K562 (cell line): ENCODE results near the gene PAIP2. TPM values are rescaled to one million over a fixed set of nuclear protein-coding genes. Genes with fewer than 3 reads are reported as not detected.

Source experiments
- ARHGAP35 ChIP-seq: fragments of 450-650 bp; IDR thresholded peaks from 2 replicates; pipeline ENCODE4 v1.6.1; 2018; ENCODE audit not compliant: partially characterized antibody
- BRD9 ChIP-seq: fragments of 450-650 bp; IDR thresholded peaks from 2 replicates; pipeline ENCODE4 v1.6.1; 2018; ENCODE audit warnings: low read depth; ENCODE audit not compliant: partially characterized antibody
- DEAF1 ChIP-seq: fragments of 450-650 bp; formaldehyde crosslinking; IDR thresholded peaks from 2 replicates; pipeline ENCODE4 v1.4.0; 2020; ENCODE audit warnings: mild to moderate bottlenecking, moderate library complexity
- DMBX1 ChIP-seq: fragments of 250-450 bp; sonication (Bioruptor Pico); IDR thresholded peaks from 2 replicates; pipeline ENCODE4 v1.8.0; 2022; ENCODE audit warnings: inconsistent platforms, mild to moderate bottlenecking, moderate library complexity, borderline replicate concordance
- HEY1 ChIP-seq: fragments of 250-450 bp; sonication (Bioruptor Pico); IDR thresholded peaks from 2 replicates; pipeline ENCODE4 v1.5.0; 2020; ENCODE audit warnings: mild to moderate bottlenecking, moderate library complexity, borderline replicate concordance
- ILF3 ChIP-seq: fragments of 450-650 bp; IDR thresholded peaks from 2 replicates; pipeline ENCODE4 v1.6.1; 2018; ENCODE audit warnings: antibody characterized with exemption, mild to moderate bottlenecking, moderate library complexity, borderline replicate concordance
- JUNB ChIP-seq: fragments of 450-650 bp; formaldehyde crosslinking; conservative IDR thresholded peaks from 2 replicates; pipeline ENCODE4 v1.4.0; 2020; ENCODE audit warnings: mild to moderate bottlenecking
- MED1 ChIP-seq: sonication (generic); formaldehyde crosslinking; IDR thresholded peaks from 2 replicates; pipeline ENCODE4 v1.8.1; 2023; ENCODE audit warnings: missing genetic modification reagents, borderline replicate concordance
- NFYB ChIP-seq: IDR thresholded peaks from 2 replicates; pipeline ENCODE4 v1.6.1; 2011; ENCODE audit warnings: mild to moderate bottlenecking, moderate library complexity; ENCODE audit not compliant: insufficient read length; ENCODE audit errors: extremely low read depth
- PYGO2 ChIP-seq: fragments of 450-650 bp; IDR thresholded peaks from 2 replicates; pipeline ENCODE4 v1.6.1; 2016; ENCODE audit warnings: mild to moderate bottlenecking, missing genetic modification characterization, moderate library complexity, missing compliant biosample characterization
- RBFOX2 ChIP-seq: fragments of 200-400 bp; formaldehyde crosslinking; IDR thresholded peaks from 2 replicates; pipeline ENCODE4 v1.6.1; 2017; ENCODE audit warnings: low read depth, mild to moderate bottlenecking, low read length, moderate library complexity
- TCF3 ChIP-seq: sonication (generic); formaldehyde crosslinking; IDR thresholded peaks from 2 replicates; pipeline ENCODE4 v1.4.0; 2020; ENCODE audit warnings: mild to moderate bottlenecking, missing genetic modification reagents
- TSC22D4 ChIP-seq: fragments of 450-650 bp; IDR thresholded peaks from 2 replicates; pipeline ENCODE4 v1.6.1; 2016; ENCODE audit warnings: missing genetic modification characterization, missing biosample characterization, control low read depth
- ZBTB1 ChIP-seq: sonication (generic); formaldehyde crosslinking; IDR thresholded peaks from 2 replicates; pipeline ENCODE4 v1.8.1; 2023; ENCODE audit warnings: missing genetic modification reagents, low read depth, mild to moderate bottlenecking, borderline replicate concordance
- ZNF124 ChIP-seq: sonication (generic); formaldehyde crosslinking; IDR thresholded peaks from 2 replicates; pipeline ENCODE4 v1.8.1; 2022; ENCODE audit warnings: missing genetic modification reagents
- ZNF561 ChIP-seq: fragments of 450-650 bp; formaldehyde crosslinking; conservative IDR thresholded peaks from 2 replicates; pipeline ENCODE4 v1.4.0; 2020; ENCODE audit warnings: mild to moderate bottlenecking, moderate library complexity
- ZNF695 ChIP-seq: fragments of 450-650 bp; formaldehyde crosslinking; IDR thresholded peaks from 2 replicates; pipeline ENCODE4 v1.4.0; 2020; ENCODE audit warnings: mild to moderate bottlenecking, moderate library complexity
- polyA plus RNA-seq, 8 experiments: library from polyadenylated mRNA; depleted of rRNA in 4 of 8; stranded (reverse) in 5 of 8; unstranded in 3 of 8; fragments of >200 nt; fragmentation: Nextera tagmentation in 2 of 8; fragmentation: Illumina TruSeq in 1 of 8; extraction: Ambion mirVana in 2 of 8; extraction: Trizol in 1 of 8; gene quantifications; 2 replicates each; pipeline versions ENCODE4 v1.2.1 to v1.2.3, GENCODE V29; 2011 to 2014; ENCODE audit warnings: inconsistent platforms in 1 of 8, missing spikeins in 1 of 8
- total RNA-seq, 7 experiments: library from RNA; depleted of rRNA in 6 of 7; stranded (reverse); fragments of >200 nt in 6 of 7; fragmentation: Illumina TruSeq in 2 of 7; extraction: Trizol in 2 of 7; gene quantifications; 2 replicates each; pipeline versions ENCODE4 v1.2.1 to v1.2.3, GENCODE V29; 2011 to 2021; ENCODE audit warnings: low replicate concordance in 1 of 7
- TF ChIP-seq, protein P1 (sequence below), 3 experiments: IDR thresholded peaks in 2 of 3; conservative IDR thresholded peaks in 1 of 3; 2 replicates each; pipeline ENCODE4 v1.5.1; 2011 to 2012; ENCODE audit warnings: low read length in 3 of 3, mild to moderate bottlenecking in 3 of 3, control low read depth in 2 of 3, improper control_type of control experiment in 1 of 3, inconsistent platforms in 1 of 3, low read depth in 1 of 3, mixed read lengths in 1 of 3, moderate library complexity in 1 of 3; ENCODE audit not compliant: insufficient read depth in 2 of 3
- TF ChIP-seq, protein P2 (sequence below): IDR thresholded peaks from 3 replicates; pipeline ENCODE4 v1.6.1; 2011; ENCODE audit warnings: borderline replicate concordance, mild to moderate bottlenecking, moderate library complexity; ENCODE audit not compliant: insufficient read length; ENCODE audit errors: extremely low read depth
- TF ChIP-seq, protein P3 (sequence below): fragments of 250-450 bp; sonication (Bioruptor Pico); IDR thresholded peaks from 2 replicates; pipeline ENCODE4 v1.5.0; 2021

PAIP2 gene
- total and polyA plus RNA-seq, 9 of the 15 experiments (the other 6 are each of a cell fraction or from before 2014, with no cell fraction given) = 78.3 to 187 (median 128) TPM

DNA sequence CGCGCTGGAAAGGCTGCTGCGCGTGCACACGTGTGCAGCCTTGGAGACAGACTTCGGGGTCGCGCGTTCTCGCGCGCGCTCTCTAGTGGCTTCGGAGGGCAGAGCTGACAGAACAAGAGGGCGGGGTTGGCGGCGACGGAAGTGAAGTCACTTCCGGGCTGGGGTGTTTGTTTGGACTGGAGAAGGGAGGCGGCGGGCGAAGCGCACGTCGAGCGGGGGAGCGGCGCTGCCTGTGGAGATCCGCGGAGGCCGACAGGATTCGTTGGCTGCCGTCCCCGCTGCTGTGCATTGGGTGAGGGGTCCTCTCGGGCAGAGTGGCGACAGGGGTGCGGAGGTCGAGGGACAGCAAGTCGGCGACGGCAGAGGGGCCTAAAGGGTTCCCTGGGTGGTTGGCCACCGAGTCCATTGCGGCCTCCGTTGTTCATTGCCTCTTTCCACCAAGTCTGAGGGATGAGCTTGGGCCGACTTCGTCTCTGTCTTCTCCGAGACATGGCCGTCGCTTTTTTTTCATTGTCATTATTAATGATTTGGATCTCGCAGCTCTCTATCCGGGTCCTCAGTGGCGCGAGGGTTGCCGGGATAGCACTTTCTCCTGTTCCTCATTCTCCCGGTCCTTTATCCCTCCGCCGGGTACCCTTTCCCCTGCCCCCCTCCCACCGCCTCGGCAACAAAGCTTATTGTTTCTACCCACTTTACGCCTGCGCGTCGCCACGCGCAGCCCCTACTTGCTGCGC lies at the start of gene PAIP2 (continued):
- TF ChIP-seq NFYB (no peak), BRD9 (no peak), ZNF695 (CRISPR knock-in tag) (no peak), ZNF124 (CRISPR knock-in tag) (no peak), RBFOX2 (peak; percentile 99), TCF3 (no peak; the same call in 1 of the 2 replicates), ARHGAP35 (no peak), ZBTB1 (no peak), ZNF561 (CRISPR knock-in tag) (no peak), HEY1 (CRISPR knock-in tag) (no peak; the same call in 1 of the 2 replicates), PYGO2 (tag) (no peak), DMBX1 (CRISPR knock-in tag) (no peak), ILF3 (no peak), JUNB (CRISPR knock-in tag) (no peak), MED1 (CRISPR knock-in tag) (no peak), TSC22D4 (no peak), DEAF1 (CRISPR knock-in tag) (no peak)
- TF ChIP-seq, protein P1, sequence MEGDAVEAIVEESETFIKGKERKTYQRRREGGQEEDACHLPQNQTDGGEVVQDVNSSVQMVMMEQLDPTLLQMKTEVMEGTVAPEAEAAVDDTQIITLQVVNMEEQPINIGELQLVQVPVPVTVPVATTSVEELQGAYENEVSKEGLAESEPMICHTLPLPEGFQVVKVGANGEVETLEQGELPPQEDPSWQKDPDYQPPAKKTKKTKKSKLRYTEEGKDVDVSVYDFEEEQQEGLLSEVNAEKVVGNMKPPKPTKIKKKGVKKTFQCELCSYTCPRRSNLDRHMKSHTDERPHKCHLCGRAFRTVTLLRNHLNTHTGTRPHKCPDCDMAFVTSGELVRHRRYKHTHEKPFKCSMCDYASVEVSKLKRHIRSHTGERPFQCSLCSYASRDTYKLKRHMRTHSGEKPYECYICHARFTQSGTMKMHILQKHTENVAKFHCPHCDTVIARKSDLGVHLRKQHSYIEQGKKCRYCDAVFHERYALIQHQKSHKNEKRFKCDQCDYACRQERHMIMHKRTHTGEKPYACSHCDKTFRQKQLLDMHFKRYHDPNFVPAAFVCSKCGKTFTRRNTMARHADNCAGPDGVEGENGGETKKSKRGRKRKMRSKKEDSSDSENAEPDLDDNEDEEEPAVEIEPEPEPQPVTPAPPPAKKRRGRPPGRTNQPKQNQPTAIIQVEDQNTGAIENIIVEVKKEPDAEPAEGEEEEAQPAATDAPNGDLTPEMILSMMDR (IDR thresholded peaks at IDR 0.05 in 2 of 3, conservative IDR thresholded peaks at IDR 0.05 in 1 of 3; ENCODE audit: insufficient read depth in 2 of 3, low read depth in 1 of 3, low read length in 3 of 3) = peak; percentile 88 to 97 (median 97)
- TF ChIP-seq, protein P2, sequence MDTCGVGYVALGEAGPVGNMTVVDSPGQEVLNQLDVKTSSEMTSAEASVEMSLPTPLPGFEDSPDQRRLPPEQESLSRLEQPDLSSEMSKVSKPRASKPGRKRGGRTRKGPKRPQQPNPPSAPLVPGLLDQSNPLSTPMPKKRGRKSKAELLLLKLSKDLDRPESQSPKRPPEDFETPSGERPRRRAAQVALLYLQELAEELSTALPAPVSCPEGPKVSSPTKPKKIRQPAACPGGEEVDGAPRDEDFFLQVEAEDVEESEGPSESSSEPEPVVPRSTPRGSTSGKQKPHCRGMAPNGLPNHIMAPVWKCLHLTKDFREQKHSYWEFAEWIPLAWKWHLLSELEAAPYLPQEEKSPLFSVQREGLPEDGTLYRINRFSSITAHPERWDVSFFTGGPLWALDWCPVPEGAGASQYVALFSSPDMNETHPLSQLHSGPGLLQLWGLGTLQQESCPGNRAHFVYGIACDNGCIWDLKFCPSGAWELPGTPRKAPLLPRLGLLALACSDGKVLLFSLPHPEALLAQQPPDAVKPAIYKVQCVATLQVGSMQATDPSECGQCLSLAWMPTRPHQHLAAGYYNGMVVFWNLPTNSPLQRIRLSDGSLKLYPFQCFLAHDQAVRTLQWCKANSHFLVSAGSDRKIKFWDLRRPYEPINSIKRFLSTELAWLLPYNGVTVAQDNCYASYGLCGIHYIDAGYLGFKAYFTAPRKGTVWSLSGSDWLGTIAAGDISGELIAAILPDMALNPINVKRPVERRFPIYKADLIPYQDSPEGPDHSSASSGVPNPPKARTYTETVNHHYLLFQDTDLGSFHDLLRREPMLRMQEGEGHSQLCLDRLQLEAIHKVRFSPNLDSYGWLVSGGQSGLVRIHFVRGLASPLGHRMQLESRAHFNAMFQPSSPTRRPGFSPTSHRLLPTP = no peak
- TF ChIP-seq, protein P3, sequence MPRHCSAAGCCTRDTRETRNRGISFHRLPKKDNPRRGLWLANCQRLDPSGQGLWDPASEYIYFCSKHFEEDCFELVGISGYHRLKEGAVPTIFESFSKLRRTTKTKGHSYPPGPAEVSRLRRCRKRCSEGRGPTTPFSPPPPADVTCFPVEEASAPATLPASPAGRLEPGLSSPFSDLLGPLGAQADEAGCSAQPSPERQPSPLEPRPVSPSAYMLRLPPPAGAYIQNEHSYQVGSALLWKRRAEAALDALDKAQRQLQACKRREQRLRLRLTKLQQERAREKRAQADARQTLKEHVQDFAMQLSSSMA = peak; percentile 23; the same call in 1 of the 2 replicates
